K562 (cell line): ENCODE measurements around the gene CERS2.

ENCODE experiments used
- ATF1 ChIP-seq, 2 experiments: fragments of 450-650 bp in 1 of 2; IDR thresholded peaks; 2 replicates each; pipeline ENCODE4 v1.6.1; 2016; ENCODE audit warnings: missing compliant biosample characterization in 1 of 2, missing genetic modification characterization in 1 of 2
- CTCF ChIP-seq, 3 experiments: IDR thresholded peaks in 2 of 3; conservative IDR thresholded peaks in 1 of 3; 2 replicates each; pipeline ENCODE4 v1.5.1; 2011 to 2012; ENCODE audit warnings: low read length in 3 of 3, mild to moderate bottlenecking in 3 of 3, control low read depth in 2 of 3, improper control_type of control experiment in 1 of 3, inconsistent platforms in 1 of 3, low read depth in 1 of 3, mixed read lengths in 1 of 3, moderate library complexity in 1 of 3; ENCODE audit not compliant: insufficient read depth in 2 of 3
- ELF1 ChIP-seq: fragments of 200-800 bp; sonication (Bioruptor generic); IDR thresholded peaks from 2 replicates; pipeline ENCODE4 v1.6.1; 2016; ENCODE audit warnings: missing genetic modification characterization, missing compliant biosample characterization
- ESRRA ChIP-seq: fragments of 450-650 bp; IDR thresholded peaks from 2 replicates; pipeline ENCODE4 v1.6.1; 2014; ENCODE audit warnings: low read depth, mild to moderate bottlenecking, moderate library complexity, borderline replicate concordance
- FOXA3 ChIP-seq, 2 experiments: fragments of 450-650 bp in 1 of 2; sonication (generic) in 1 of 2; formaldehyde crosslinking; IDR thresholded peaks in 1 of 2; conservative IDR thresholded peaks in 1 of 2; 2 replicates each; pipeline versions ENCODE4 v1.4.0 to v1.8.0; 2020 to 2022; ENCODE audit warnings: mild to moderate bottlenecking in 2 of 2, missing genetic modification reagents in 1 of 2
- HOXB6 ChIP-seq: fragments of 250-450 bp; sonication (Bioruptor Pico); IDR thresholded peaks from 2 replicates; pipeline ENCODE4 v1.5.1; 2022; ENCODE audit warnings: mild to moderate bottlenecking, borderline replicate concordance
- MYBL2 ChIP-seq, 2 experiments: fragments of 450-650 bp in 1 of 2; sonication (generic) in 1 of 2; formaldehyde crosslinking in 1 of 2; IDR thresholded peaks; 2 replicates each; pipeline versions ENCODE4 v1.6.1 to v1.8.1; 2017 to 2022; ENCODE audit warnings: borderline replicate concordance in 1 of 2, inconsistent platforms in 1 of 2, low read depth in 1 of 2, mild to moderate bottlenecking in 1 of 2, missing genetic modification reagents in 1 of 2, moderate library complexity in 1 of 2
- POLR2A ChIP-seq: fragments of 450-650 bp; conservative IDR thresholded peaks from 2 replicates; pipeline ENCODE4 v1.6.1; 2016
- RNF219 ChIP-seq: fragments of 250-450 bp; sonication (Bioruptor Pico); IDR thresholded peaks from 2 replicates; pipeline ENCODE4 v1.5.0; 2022; ENCODE audit warnings: mild to moderate bottlenecking
- ZNF23 ChIP-seq: fragments of 250-450 bp; sonication (Bioruptor Pico); IDR thresholded peaks from 2 replicates; pipeline ENCODE4 v1.4.0; 2020; ENCODE audit warnings: mild to moderate bottlenecking

- TF ChIP-seq CTCF (IDR thresholded peaks at IDR 0.05 in 2 of 3, conservative IDR thresholded peaks at IDR 0.05 in 1 of 3; ENCODE audit: insufficient read depth in 2 of 3, low read depth in 1 of 3, low read length in 3 of 3) (no peak), HOXB6 (no peak), RNF219 (CRISPR knock-in tag) (no peak), ELF1 (tag) (no peak), ZNF23 (CRISPR knock-in tag) (no peak), POLR2A (no peak), ESRRA (no peak), FOXA3 (CRISPR knock-in tag; conservative IDR thresholded peaks at IDR 0.05 in 1 of 2, IDR thresholded peaks at IDR 0.05 in 1 of 2) (no peak), MYBL2 (IDR thresholded peaks at IDR 0.05; ENCODE audit: low read depth) (no peak), MYBL2 (CRISPR knock-in tag; IDR thresholded peaks at IDR 0.05; ENCODE audit: borderline replicate concordance) (no peak), ATF1 (CRISPR knock-in tag; IDR thresholded peaks at IDR 0.05) (no peak), ATF1 (tag; IDR thresholded peaks at IDR 0.05) (no peak)
Measured at GRCh38 chr1:151000408-151000807, 25.8 kb upstream of the CERS2 start.
